GM18507 (cell line): Measurements from ENCODE around the gene TP53BP1.
A peak's percentile ranks its signal among the peaks of the same experiment; 100 is the strongest.

ENCODE experiments used
- DNase-seq: peaks from one replicate; pipeline ENCODE4 v3.0.0; 2011; ENCODE audit warnings: low read depth; ENCODE audit not compliant: insufficient read length; ENCODE audit errors: extremely low spot score
- FAIRE-seq: peaks from 2 replicates; lab custom pipeline; 2011; peaks lifted over from hg19 to GRCh38; lab: Jason Lieb, UNC

TP53BP1 gene

DNA sequence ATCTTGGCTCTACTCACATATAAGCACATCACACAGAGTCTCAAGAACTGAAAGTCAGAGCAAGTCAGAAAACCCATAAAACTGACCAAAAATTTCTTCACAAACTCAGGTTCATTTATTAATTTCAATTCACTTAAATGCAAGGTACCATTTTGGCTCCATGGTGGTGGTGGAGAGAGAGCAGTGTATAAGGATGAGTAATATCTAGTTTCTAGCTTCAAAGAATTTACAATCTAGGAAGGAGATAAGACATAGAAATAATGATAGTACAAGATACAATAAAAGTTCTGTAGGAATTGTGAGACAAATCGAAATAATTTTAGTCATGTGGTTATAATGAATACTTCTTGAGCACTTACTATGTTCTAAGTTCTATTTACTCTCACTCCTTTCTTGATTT, 6.7 kb upstream of the TP53BP1 start:
- DNase-seq, result no peak
- no peak for FAIRE-seq

DNA sequence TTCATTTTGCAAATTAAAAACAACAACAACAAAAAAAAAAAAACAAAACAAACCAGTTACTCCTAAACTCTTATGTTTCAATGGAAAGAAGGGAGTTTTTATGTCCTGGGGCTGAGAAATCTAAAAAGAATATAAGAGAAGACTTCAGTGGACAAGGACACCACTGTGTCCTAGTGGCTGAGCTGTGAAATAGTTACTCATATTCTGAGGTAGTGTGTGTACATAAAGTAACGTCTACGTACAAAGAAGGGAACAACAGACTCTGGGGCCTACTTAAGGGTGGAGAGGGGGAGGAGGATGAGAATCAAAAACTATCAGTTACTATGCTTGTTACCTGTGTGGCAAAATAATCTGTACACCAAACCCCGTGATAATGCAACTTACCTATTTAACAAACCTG, 6.0 kb upstream of the TP53BP1 start:
- peak; percentile 12 for FAIRE-seq
- no peak for DNase-seq

- no peak for DNase-seq
- no peak for FAIRE-seq
Measured at GRCh38 chr15:43493703-43494472, 932 bp upstream of the TP53BP1 start.

DNA sequence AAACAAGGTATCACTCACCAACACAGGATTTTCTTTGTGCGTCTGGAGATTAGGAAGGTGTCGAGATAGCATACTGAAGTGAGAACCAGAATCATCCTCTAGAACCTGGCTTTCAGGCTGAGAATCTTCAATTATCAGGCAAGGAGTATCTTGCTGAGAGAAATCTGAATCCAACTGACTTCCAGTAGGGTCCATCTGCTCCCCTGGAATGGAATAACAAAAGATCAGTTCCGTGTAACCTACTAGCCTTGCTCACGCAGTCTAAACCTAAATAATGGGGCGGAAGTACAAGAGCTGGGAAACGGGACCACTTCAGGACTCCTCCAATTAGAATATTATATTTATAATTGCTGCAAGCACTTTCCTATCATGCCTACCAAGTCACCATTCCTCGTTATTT, 690 bp downstream of the TP53BP1 start:
- DNase-seq, result no peak
- FAIRE-seq, result no peak

- no peak for DNase-seq
Measured at GRCh38 chr15:43489191-43489590, 3.8 kb downstream of the TP53BP1 start.

GRCh38 chr15:43488790-43489189, 4.2 kb downstream of the TP53BP1 start:
- no peak for FAIRE-seq
- no peak for DNase-seq

More at GRCh38 chr15:43489191-43489590, 3.8 kb downstream of the TP53BP1 start:
- FAIRE-seq, result no peak

DNA sequence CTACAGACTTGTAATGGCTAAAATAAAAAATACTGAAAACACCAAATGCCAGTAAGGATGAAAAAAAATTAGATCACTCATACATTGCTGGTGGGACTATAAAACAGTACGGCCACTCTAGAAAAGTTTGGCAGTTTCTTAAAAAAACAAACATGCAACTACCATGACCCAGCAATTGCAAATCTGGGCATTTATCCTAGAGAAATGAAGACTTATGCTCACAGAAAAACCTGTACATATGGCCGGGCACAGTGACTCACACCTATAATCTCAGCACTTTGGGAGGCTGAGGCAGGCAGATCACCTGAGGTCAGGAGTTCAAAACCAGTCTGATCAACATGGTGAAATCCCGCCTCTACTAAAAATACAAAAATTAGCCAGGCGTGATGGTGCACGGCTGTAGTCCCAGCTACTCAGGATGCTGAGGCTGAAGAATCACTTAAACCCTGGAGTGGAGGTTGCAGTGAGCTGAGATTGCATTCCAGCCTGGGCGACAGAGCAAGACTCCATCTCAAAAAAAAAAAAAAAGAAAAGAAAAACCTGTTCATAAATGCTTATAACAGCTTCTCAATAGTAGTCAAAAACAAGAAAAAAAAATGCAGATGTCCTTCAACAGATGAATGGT, 5.6 kb downstream of the TP53BP1 start:
- DNase-seq, result no peak
- FAIRE-seq, result no peak

DNA sequence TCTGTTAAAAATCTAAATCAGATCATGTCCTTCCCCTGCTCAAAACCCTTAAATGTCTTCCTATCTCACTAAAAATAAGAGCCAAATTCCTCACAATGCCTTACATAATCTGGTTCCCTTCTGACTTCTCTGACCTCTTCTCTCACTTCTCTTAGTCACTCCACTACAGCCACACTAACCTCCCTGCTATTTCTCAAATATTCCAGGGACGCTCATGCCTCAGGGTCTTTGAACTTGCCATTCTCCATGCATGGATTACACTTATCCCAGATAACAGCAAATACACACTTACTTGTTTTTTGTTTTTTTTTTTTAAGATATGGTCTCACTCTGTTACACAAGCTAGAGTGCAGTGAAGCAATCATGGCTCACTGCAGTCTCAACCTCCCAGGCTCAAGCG, 8.5 kb downstream of the TP53BP1 start:
- DNase-seq, result no peak
- FAIRE-seq, result no peak

DNA sequence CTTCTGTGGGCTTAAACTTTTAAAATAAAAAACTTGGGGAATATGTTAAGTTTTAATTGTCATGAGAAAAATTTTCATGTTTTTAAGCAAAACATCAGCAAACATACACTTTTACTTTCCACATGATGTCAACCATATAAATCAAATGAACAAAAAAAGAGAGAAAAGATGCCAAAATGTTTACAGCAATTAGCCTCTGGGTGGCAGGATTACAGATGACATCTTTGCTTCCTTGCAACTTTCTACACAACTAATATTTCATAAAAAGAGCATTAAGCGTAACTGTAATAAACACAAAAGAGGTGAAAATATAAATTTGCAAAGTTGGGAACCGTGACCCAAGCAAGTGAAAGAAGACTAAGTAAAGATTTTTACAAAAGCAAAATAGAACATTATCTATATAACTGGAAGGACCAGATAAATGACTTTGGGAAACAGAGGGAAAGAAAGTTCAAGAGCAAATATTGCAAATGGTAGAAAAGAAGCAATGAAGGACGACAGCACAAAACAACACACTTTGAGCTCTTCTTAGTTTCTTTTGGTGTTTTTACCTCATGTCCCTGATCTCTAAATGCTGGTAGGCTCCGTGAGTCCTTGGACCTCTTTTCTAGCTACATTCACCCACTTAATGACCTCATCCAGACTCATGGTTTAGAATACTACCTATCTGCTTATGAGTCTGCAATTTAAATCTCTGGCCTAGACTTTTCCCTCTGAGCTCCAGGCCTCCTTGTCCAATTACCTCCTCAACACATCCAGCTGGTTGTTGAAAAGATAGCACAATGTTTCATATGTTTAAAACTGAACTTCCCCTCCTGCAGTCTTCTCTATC, 9.4 kb downstream of the TP53BP1 start:
- DNase-seq, result no peak
- FAIRE-seq, result peak; percentile 36

- DNase-seq (no peak), FAIRE-seq (no peak)
Measured at GRCh38 chr15:43473885-43474284, 19.1 kb downstream of the TP53BP1 start.

DNA sequence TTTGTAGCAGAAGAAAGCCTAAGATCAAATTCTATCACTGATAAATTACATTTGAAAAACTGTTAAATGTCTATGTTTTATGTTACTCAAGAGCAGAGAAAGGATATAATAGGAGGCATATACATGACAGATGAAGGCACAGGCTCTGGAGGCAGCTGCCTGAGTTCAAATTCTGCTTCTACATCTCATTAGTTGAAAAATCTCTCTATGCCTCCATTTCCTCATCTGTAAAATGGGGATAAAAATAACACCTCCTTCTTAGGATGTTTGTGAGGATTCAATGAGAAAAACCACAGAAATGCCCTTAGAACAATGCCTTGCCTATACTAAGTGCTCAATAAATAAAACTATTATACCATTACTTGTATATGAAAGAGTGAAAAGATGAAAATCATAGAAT, 21.0 kb downstream of the TP53BP1 start:
- DNase-seq, result no peak
- no peak for FAIRE-seq

GRCh38 chr15:43469867-43470266, 23.1 kb downstream of the TP53BP1 start:
- FAIRE-seq, result no peak
- no peak for DNase-seq

- DNase-seq (no peak), FAIRE-seq (no peak)
Measured at GRCh38 chr15:43465100-43465499, 27.9 kb downstream of the TP53BP1 start.

GRCh38 chr15:43463998-43464397, 29.0 kb downstream of the TP53BP1 start:
- no peak for DNase-seq
- FAIRE-seq, result no peak

- DNase-seq (no peak), FAIRE-seq (no peak)
Measured at GRCh38 chr15:43463507-43463906, 29.4 kb downstream of the TP53BP1 start.

DNA sequence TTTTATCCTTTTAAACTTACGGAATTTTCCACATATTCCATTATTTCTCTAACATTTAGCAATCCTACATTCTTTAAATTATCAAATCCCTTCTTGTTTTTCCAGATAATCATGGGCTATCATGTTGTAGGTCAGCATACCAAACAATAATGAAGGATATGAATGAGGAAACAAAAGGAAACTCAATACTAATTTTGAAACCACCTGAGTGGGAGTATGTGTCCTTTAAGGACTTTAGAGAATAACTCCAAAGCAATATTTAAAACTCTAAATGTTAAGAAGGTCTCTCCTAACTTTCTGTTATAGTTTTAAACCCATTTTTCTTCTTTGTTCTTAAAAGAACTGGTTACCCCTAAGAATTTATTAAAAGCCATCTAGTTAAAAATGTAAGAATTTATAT, 43.0 kb downstream of the TP53BP1 start:
- DNase-seq (no peak), FAIRE-seq (peak; percentile 31)

DNA sequence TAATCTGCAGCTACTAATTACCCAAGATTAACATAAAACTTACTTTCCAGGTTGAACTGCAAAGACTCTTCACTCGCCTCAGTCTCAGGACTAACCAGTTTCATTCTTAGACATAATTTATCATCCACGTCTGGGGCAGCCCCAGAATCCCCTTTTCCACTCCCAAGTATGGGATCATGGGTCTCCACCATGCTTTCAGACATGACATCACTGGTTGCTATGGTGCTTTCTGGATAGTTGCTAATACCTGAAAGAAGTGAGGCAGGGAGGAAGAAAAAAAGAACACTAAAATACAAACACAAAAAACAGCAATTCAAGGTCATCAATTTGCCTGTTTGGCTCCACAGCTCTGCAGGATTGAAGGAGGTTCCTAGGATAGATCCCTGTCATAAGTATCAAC, 46.6 kb downstream of the TP53BP1 start:
- DNase-seq (no peak), FAIRE-seq (no peak)

- DNase-seq, result no peak
- FAIRE-seq, result peak; percentile 21
Measured at GRCh38 chr15:43441316-43441715, 51.6 kb downstream of the TP53BP1 start.

GRCh38 chr15:43440721-43441281, 52.2 kb downstream of the TP53BP1 start:
- DNase-seq (no peak), FAIRE-seq (peak; percentile 24)

- FAIRE-seq (no peak), DNase-seq (no peak)
Measured at GRCh38 chr15:43439268-43439667, 53.7 kb downstream of the TP53BP1 start.
